Keratinocyte (primary cell): ENCODE data around the gene TBX18. TPM values are rescaled to one million over a fixed set of nuclear protein-coding genes. Genes with fewer than 3 reads are reported as not detected.

ENCODE experiments used
- DNase-seq: peaks from one replicate; pipeline ENCODE4 v3.0.0-alpha.2; 2011; ENCODE audit warnings: low read depth, missing footprints, low spot score
- FAIRE-seq: peaks from 2 replicates; lab custom pipeline; 2011; peaks lifted over from hg19 to GRCh38; lab: Jason Lieb, UNC
- H2AFZ ChIP-seq: 2 replicates; pipeline ENCODE4 v1.6.0; 2012; ENCODE audit warnings: low read length, control low read depth, inconsistent platforms; ENCODE audit not compliant: control insufficient read depth
- H3K27ac ChIP-seq: 2 replicates; pipeline ENCODE4 v1.5.1; 2011; ENCODE audit warnings: low read length; ENCODE audit not compliant: control insufficient read depth, insufficient read depth
- H3K27me3 ChIP-seq: 3 replicates; pipeline ENCODE4 v1.6.0; 2011; ENCODE audit warnings: low read length; ENCODE audit not compliant: control insufficient read depth, insufficient read depth; ENCODE audit errors: extremely low read depth
- H3K36me3 ChIP-seq, 2 experiments: 2 replicates in 1 of 2; 3 replicates in 1 of 2; pipeline ENCODE4 v1.5.1; 2011; ENCODE audit warnings: low read length in 2 of 2, mild to moderate bottlenecking in 1 of 2; ENCODE audit not compliant: control insufficient read depth in 2 of 2, insufficient read depth in 2 of 2; ENCODE audit errors: extremely low read depth in 1 of 2
- H3K4me1 ChIP-seq: 3 replicates; pipeline ENCODE4 v1.5.1; 2011; ENCODE audit warnings: low read length; ENCODE audit not compliant: control insufficient read depth, insufficient read depth; ENCODE audit errors: extremely low read depth
- H3K4me2 ChIP-seq: 3 replicates; pipeline ENCODE4 v1.6.0; 2011; ENCODE audit warnings: low read depth, low read length; ENCODE audit not compliant: control insufficient read depth, insufficient read depth; ENCODE audit errors: extremely low read depth
- H3K4me3 ChIP-seq, 3 experiments: fragments of 200-600 bp in 1 of 3; sonication (generic) in 1 of 3; 2 replicates in 2 of 3; 3 replicates in 1 of 3; pipeline ENCODE4 v1.5.1; 2011 to 2016; ENCODE audit warnings: low read length in 3 of 3, mild to moderate bottlenecking in 3 of 3, control low read depth in 2 of 3, inconsistent platforms in 1 of 3, low read depth in 1 of 3, mixed read lengths in 1 of 3, mixed run types in 1 of 3, moderate library complexity in 1 of 3; ENCODE audit not compliant: control insufficient read depth in 2 of 3, insufficient read depth in 2 of 3; ENCODE audit errors: extremely low read depth in 1 of 3
- H3K79me2 ChIP-seq: 2 replicates; pipeline ENCODE4 v1.6.0; 2012; ENCODE audit warnings: low read length; ENCODE audit not compliant: control insufficient read depth, insufficient read depth
- H3K9ac ChIP-seq: 3 replicates; pipeline ENCODE4 v1.6.0; 2011; ENCODE audit warnings: low read length; ENCODE audit not compliant: control insufficient read depth, insufficient read depth; ENCODE audit errors: extremely low read depth
- H3K9me1 ChIP-seq: 3 replicates; pipeline ENCODE4 v1.6.0; 2011; ENCODE audit warnings: low read length; ENCODE audit not compliant: control insufficient read depth, insufficient read depth; ENCODE audit errors: extremely low read depth
- H3K9me3 ChIP-seq: 2 replicates; pipeline ENCODE4 v1.5.1; 2012; ENCODE audit warnings: low read depth, low read length; ENCODE audit not compliant: control insufficient read depth
- H4K20me1 ChIP-seq: 3 replicates; pipeline ENCODE4 v1.6.0; 2011; ENCODE audit warnings: low read length; ENCODE audit not compliant: control insufficient read depth, insufficient read depth; ENCODE audit errors: extremely low read depth
- EZH2 ChIP-seq: IDR thresholded peaks from one replicate; pipeline ENCODE4 v1.6.1; 2012; ENCODE audit warnings: inconsistent platforms, mild to moderate bottlenecking, low read length, moderate library complexity
- dilution Hi-C: fragments of 300-500 bp; cut with MboI; formaldehyde crosslinking; loops from one replicate; pipeline ENCODE4 v1.7.0; 2020; ENCODE audit warnings: low sequenced_read_pairs; ENCODE audit not compliant: extremely low pct_ligation_motif_present
- polyA plus RNA-seq, 5 experiments: library from polyadenylated mRNA; depleted of rRNA in 3 of 5; stranded (reverse) in 3 of 5; stranded (forward) in 1 of 5; unstranded in 1 of 5; fragments of >200 nt; gene quantifications; 1 replicate in 1 of 5; 2 replicates in 3 of 5; 3 replicates in 1 of 5; pipeline versions ENCODE4 v1.2.1 to v1.2.3, GENCODE V29; 2011 to 2012; ENCODE audit warnings: missing spikeins in 2 of 5, low read depth in 1 of 5, low replicate concordance in 1 of 5
- TF ChIP-seq, protein P1 (sequence below), 3 experiments: IDR thresholded peaks in 1 of 3; conservative IDR thresholded peaks in 1 of 3; optimal IDR thresholded peaks in 1 of 3; 2 replicates in 2 of 3; 3 replicates in 1 of 3; pipeline versions ENCODE3 to v1.5.1; 2011; ENCODE audit warnings: low read length in 3 of 3, mild to moderate bottlenecking in 3 of 3, moderate library complexity in 2 of 3, control low read depth in 1 of 3, inconsistent platforms in 1 of 3; ENCODE audit not compliant: insufficient read depth in 2 of 3; ENCODE audit errors: extremely low read depth in 1 of 3

The TBX18 gene
- polyA plus RNA-seq, 1 donor (not counting 4 experiments of a cell fraction or from before 2014, with no cell fraction given), result 0.03 TPM

DNA sequence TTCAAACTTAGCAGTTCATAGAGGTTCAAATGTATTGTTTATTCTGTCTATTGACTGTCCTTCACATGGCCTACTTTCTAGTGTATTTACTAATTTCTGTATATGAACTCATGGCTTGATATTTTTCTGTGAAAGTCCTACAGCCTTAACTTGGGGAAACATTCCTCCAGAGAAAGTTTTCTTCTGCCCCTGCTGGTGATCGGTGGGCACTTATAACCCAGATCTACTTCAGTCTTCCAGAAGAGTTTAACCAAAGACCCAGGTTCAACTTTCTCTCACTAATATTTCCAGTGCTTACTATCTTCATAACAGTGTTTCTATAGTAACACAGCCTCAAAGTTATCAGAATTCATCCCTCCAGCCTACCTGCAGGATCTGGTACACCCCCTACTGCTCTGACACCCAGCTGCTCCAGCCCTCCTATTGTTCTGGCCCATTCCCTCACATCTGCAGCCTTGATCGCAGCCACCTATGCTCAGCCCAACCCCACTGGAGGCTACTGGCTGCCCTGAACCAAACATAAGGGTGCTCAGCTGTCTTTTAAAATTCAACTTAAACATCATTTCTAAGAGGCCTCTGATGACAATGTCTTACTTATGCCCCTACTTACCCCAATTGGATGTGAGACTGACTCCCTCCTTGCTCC is 72.3 kb downstream of the TBX18 start:
- DNase-seq (no peak), FAIRE-seq (no peak)
- dilution Hi-C loops, result no loop called here
- no peaks in the 10 kb centered on the region for H3K27me3 ChIP-seq
- no peak overlapping the region for H3K9ac ChIP-seq
- H3K9me3 ChIP-seq, result no peaks in the 10 kb centered on the region
- H2AFZ ChIP-seq, result no peak overlapping the region
- no peak overlapping the region for H3K4me3 ChIP-seq
- no peak overlapping the region for H3K4me2 ChIP-seq
- no peaks in the 10 kb centered on the region for H3K9me1 ChIP-seq
- no peaks in the 10 kb centered on the region for H4K20me1 ChIP-seq
- H3K4me1 ChIP-seq, result no peaks in the 10 kb centered on the region
- TF ChIP-seq EZH2, result no peak
- TF ChIP-seq, protein P1, sequence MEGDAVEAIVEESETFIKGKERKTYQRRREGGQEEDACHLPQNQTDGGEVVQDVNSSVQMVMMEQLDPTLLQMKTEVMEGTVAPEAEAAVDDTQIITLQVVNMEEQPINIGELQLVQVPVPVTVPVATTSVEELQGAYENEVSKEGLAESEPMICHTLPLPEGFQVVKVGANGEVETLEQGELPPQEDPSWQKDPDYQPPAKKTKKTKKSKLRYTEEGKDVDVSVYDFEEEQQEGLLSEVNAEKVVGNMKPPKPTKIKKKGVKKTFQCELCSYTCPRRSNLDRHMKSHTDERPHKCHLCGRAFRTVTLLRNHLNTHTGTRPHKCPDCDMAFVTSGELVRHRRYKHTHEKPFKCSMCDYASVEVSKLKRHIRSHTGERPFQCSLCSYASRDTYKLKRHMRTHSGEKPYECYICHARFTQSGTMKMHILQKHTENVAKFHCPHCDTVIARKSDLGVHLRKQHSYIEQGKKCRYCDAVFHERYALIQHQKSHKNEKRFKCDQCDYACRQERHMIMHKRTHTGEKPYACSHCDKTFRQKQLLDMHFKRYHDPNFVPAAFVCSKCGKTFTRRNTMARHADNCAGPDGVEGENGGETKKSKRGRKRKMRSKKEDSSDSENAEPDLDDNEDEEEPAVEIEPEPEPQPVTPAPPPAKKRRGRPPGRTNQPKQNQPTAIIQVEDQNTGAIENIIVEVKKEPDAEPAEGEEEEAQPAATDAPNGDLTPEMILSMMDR (optimal IDR thresholded peaks at IDR 0.05 in 1 of 3, IDR thresholded peaks at IDR 0.05 in 1 of 3, conservative IDR thresholded peaks at IDR 0.05 in 1 of 3; ENCODE audit: extremely low read depth in 1 of 3, insufficient read depth in 2 of 3, low read length in 3 of 3), result no peak
- no peaks in the 10 kb centered on the region for H3K79me2 ChIP-seq
- no peaks in the 10 kb centered on the region for H3K36me3 ChIP-seq
- no peak overlapping the region for H3K27ac ChIP-seq

DNA sequence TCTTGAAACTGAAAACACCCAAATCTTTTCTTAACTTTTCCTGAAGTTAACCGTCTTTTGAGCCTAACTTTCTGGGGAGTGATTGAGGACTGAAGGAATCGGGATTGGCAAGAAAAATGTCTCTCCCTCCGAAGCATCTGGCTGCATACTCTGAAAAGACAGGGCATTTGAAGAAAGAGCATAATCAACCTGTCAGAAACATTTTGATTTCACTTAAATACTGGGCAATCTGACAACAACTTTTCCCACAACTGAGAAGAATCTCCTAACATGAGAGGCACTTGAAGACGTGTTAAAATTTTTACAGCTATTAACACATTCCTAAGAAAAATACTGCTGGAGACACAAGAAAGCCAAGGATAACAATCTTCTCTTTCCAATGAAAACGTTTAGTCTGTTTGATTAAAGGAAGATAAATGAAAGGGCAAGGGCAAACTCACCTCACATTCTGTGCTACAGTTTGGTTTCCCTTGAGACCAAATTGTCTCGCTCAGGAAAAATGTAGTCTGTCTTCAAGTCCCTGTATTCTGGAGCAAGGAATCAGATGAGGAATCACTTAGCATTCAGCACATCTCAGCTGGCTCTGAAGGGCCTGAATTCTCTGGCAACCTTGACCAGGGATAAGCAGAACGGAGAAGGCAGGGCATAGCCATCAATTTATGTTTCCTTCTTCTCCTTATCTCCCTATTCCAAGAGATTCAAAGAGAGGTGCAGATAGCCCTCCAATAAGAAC is 76.1 kb downstream of the TBX18 start:
- Histone ChIP-seq H3K36me3 (no peaks in the 10 kb centered on the region), H3K4me2 (no peak overlapping the region), H4K20me1 (no peaks in the 10 kb centered on the region), H3K27ac (no peak overlapping the region), H3K9me1 (no peaks in the 10 kb centered on the region), H3K9ac (no peak overlapping the region), H3K9me3 (no peaks in the 10 kb centered on the region), H2AFZ (no peak overlapping the region), H3K27me3 (no peaks in the 10 kb centered on the region), H3K4me1 (no peaks in the 10 kb centered on the region), H3K79me2 (no peaks in the 10 kb centered on the region), H3K4me3 (no peak overlapping the region)
- dilution Hi-C loops, result no loop called here
- DNase-seq (no peak), FAIRE-seq (no peak)
- TF ChIP-seq, protein P1 (optimal IDR thresholded peaks at IDR 0.05 in 1 of 3, IDR thresholded peaks at IDR 0.05 in 1 of 3, conservative IDR thresholded peaks at IDR 0.05 in 1 of 3; ENCODE audit: extremely low read depth in 1 of 3, insufficient read depth in 2 of 3, low read length in 3 of 3), result no peak
- TF ChIP-seq EZH2, result no peak
